WI38 (cell line): ENCODE data around the gene SELENOV.

ENCODE experiments used
- H3K4me3 ChIP-seq: 2 replicates; pipeline ENCODE4 v1.5.1; 2011; ENCODE audit warnings: low read depth, mild to moderate bottlenecking, control low read depth, low read length
- CTCF ChIP-seq: IDR thresholded peaks from 2 replicates; pipeline ENCODE4 v1.5.1; 2012; ENCODE audit warnings: low read depth, mild to moderate bottlenecking, control low read depth, low read length

The SELENOV gene

GRCh38 chr19:39539518-39540332 lies 24.8 kb downstream of the SELENOV start, which contains the start of gene EID2:
EID2 (minus strand) TSS chr19:39540161; CDS start chr19:39540079, 82 bp downstream.
- H3K4me3 ChIP-seq = peak within 1 kb of the TSS; percentile 89
- peak; percentile 69 for TF ChIP-seq CTCF

GRCh38 chr19:39540333-39540673 lies 25.4 kb downstream of the SELENOV start:
- TF ChIP-seq CTCF = no peak
- peak overlapping the region; percentile 89 for H3K4me3 ChIP-seq

GRCh38 chr19:39542206-39542605 lies 27.3 kb downstream of the SELENOV start:
- no peak for TF ChIP-seq CTCF
- H3K4me3 ChIP-seq = no peak overlapping the region

- H3K4me3 ChIP-seq = no peak overlapping the region
- TF ChIP-seq CTCF = no peak
These were observed 28.5 kb downstream of the SELENOV start for GRCh38 chr19:39543477-39543857.

- no peak for TF ChIP-seq CTCF
- H3K4me3 ChIP-seq = no peak overlapping the region
These were observed 29.4 kb downstream of the SELENOV start for GRCh38 chr19:39544226-39544903.

GRCh38 chr19:39544911-39545310 lies 30.0 kb downstream of the SELENOV start:
- no peak overlapping the region for H3K4me3 ChIP-seq
- TF ChIP-seq CTCF = no peak

GRCh38 chr19:39546599-39546998 lies 31.7 kb downstream of the SELENOV start:
- no peak for TF ChIP-seq CTCF
- H3K4me3 ChIP-seq = no peak overlapping the region
